Type B pancreatic cell (in vitro differentiated cells): ENCODE data around the gene KCNJ16. TPM values are rescaled to one million over a fixed set of nuclear protein-coding genes. Genes with fewer than 3 reads are reported as not detected.

Source experiments
- DNase-seq: peaks from one replicate; pipeline ENCODE4 v3.0.0; 2021; ENCODE audit warnings: mixed read lengths; ENCODE audit not compliant: unreplicated experiment; ENCODE audit errors: extremely low spot score
- H3K27ac Mint-ChIP-seq: 2 replicates; pipeline ENCODE4 v1.8.0; 2021; ENCODE audit warnings: mild to moderate bottlenecking, mixed read lengths
- H3K27me3 Mint-ChIP-seq: 2 replicates; pipeline ENCODE4 v1.8.0; 2021; ENCODE audit warnings: mixed read lengths
- H3K36me3 Mint-ChIP-seq: 2 replicates; pipeline ENCODE4 v1.8.0; 2021; ENCODE audit warnings: mixed read lengths
- H3K4me1 Mint-ChIP-seq: one replicate; pipeline ENCODE4 v1.8.0; 2021; ENCODE audit warnings: mixed read lengths; ENCODE audit not compliant: unreplicated experiment
- H3K4me3 Mint-ChIP-seq: 2 replicates; pipeline ENCODE4 v1.8.0; 2021; ENCODE audit warnings: mild to moderate bottlenecking, mixed read lengths
- H3K9me3 Mint-ChIP-seq: 2 replicates; pipeline ENCODE4 v1.8.0; 2021; ENCODE audit warnings: mixed read lengths
- total RNA-seq: library from RNA; stranded (reverse); gene quantifications from 2 replicates; pipeline ENCODE4 v1.2.1, GENCODE V29; 2021; ENCODE audit warnings: low replicate concordance
- TF ChIP-seq, protein P1 (sequence below): fragments of 200-600 bp; sonication (generic); conservative IDR thresholded peaks from 2 replicates; pipeline ENCODE4 v1.5.0; 2021; ENCODE audit warnings: antibody characterized with exemption, mild to moderate bottlenecking

Gene KCNJ16
- total RNA-seq, 1 donor from 2014 or later = 13.5 TPM

DNA sequence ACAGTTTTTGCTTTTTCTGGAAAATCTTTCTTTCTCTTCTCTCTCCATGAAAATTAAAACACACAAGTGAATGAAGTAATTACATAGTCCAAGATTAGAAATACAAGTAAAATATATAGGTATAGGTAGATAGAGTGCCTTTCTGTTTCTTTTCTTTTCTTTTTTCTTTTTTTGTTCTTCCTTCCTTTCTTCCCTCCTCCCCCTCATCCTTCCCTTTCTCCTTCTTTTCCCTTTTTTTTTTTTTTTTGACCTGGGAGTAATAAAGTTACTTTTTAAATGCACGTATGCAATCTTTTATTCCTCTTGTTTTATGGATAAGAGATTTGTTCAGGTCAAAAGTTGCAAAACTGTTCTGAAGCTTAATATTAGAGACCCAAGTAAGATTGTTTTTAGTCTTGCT, 59.8 kb downstream of the KCNJ16 start:
- peaks cover 56% of the 10 kb centered on the region for H3K4me1 Mint-ChIP-seq
- TF ChIP-seq, protein P1, sequence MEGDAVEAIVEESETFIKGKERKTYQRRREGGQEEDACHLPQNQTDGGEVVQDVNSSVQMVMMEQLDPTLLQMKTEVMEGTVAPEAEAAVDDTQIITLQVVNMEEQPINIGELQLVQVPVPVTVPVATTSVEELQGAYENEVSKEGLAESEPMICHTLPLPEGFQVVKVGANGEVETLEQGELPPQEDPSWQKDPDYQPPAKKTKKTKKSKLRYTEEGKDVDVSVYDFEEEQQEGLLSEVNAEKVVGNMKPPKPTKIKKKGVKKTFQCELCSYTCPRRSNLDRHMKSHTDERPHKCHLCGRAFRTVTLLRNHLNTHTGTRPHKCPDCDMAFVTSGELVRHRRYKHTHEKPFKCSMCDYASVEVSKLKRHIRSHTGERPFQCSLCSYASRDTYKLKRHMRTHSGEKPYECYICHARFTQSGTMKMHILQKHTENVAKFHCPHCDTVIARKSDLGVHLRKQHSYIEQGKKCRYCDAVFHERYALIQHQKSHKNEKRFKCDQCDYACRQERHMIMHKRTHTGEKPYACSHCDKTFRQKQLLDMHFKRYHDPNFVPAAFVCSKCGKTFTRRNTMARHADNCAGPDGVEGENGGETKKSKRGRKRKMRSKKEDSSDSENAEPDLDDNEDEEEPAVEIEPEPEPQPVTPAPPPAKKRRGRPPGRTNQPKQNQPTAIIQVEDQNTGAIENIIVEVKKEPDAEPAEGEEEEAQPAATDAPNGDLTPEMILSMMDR = no peak
- no peaks in the 10 kb centered on the region for H3K27me3 Mint-ChIP-seq
- DNase-seq = no peak
- H3K36me3 Mint-ChIP-seq = no peaks in the 10 kb centered on the region
- H3K27ac Mint-ChIP-seq = no peak overlapping the region
- no peaks in the 10 kb centered on the region for H3K9me3 Mint-ChIP-seq
- no peak overlapping the region for H3K4me3 Mint-ChIP-seq

- DNase-seq = no peak
- Mint-ChIP-seq H3K4me1 (peaks cover 47% of the 10 kb centered on the region), H3K27ac (no peak overlapping the region), H3K36me3 (no peaks in the 10 kb centered on the region), H3K27me3 (no peaks in the 10 kb centered on the region), H3K9me3 (no peaks in the 10 kb centered on the region), H3K4me3 (no peak overlapping the region)
- TF ChIP-seq, protein P1 = no peak
These were observed 61.1 kb downstream of the KCNJ16 start for GRCh38 chr17:70136131-70136530.

GRCh38 chr17:70137451-70138230, 62.6 kb downstream of the KCNJ16 start:
- TF ChIP-seq, protein P1 = no peak
- peaks cover 47% of the 10 kb centered on the region for H3K4me1 Mint-ChIP-seq
- no peaks in the 10 kb centered on the region for H3K27me3 Mint-ChIP-seq
- H3K9me3 Mint-ChIP-seq = no peaks in the 10 kb centered on the region
- H3K4me3 Mint-ChIP-seq = peak overlapping the region; percentile 81
- peak overlapping the region; percentile 87 for H3K27ac Mint-ChIP-seq
- no peaks in the 10 kb centered on the region for H3K36me3 Mint-ChIP-seq
- no peak for DNase-seq

GRCh38 chr17:70138291-70138865, 63.4 kb downstream of the KCNJ16 start:
- no peaks in the 10 kb centered on the region for H3K27me3 Mint-ChIP-seq
- H3K36me3 Mint-ChIP-seq = no peaks in the 10 kb centered on the region
- peaks cover 47% of the 10 kb centered on the region for H3K4me1 Mint-ChIP-seq
- no peak for DNase-seq
- H3K27ac Mint-ChIP-seq = peak overlapping the region; percentile 87
- peak overlapping the region; percentile 70 for H3K4me3 Mint-ChIP-seq
- TF ChIP-seq, protein P1 = no peak
- no peaks in the 10 kb centered on the region for H3K9me3 Mint-ChIP-seq

GRCh38 chr17:70139449-70139993, 64.5 kb downstream of the KCNJ16 start:
- H3K36me3 Mint-ChIP-seq = no peaks in the 10 kb centered on the region
- no peaks in the 10 kb centered on the region for H3K9me3 Mint-ChIP-seq
- peaks cover 45% of the 10 kb centered on the region for H3K4me1 Mint-ChIP-seq
- peak overlapping the region; percentile 87 for H3K27ac Mint-ChIP-seq
- H3K27me3 Mint-ChIP-seq = no peaks in the 10 kb centered on the region
- H3K4me3 Mint-ChIP-seq = no peak overlapping the region
- no peak for DNase-seq
- TF ChIP-seq, protein P1 = no peak
